Midbrain (tissue), 1 donor: ENCODE data around the gene PPM1L.

Experiments used
- DNase-seq: peaks from one replicate; lab custom pipeline; 2025; lab: John Stamatoyannopoulos, UW

The PPM1L gene

DNA sequence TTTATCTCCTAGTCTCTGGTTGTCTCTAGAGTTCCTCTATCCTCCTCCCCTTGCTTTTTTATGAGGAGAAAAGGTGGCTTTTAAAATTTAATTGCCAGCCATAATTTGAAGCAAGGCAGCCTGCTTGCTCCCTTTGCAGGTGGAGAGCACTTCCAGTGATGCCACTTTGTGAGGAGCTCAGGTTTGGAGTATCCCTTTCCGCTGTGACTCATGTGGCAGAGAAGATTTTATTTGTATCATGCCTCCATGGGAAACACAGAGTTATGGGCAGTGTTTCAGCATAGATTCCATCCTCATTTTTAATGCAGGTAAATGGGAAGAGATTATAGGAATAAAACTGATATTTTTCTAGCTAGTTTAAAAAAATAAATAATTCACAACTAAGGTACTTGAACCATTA is 7.0 kb downstream of the PPM1L start:
- no peak for DNase-seq

DNA sequence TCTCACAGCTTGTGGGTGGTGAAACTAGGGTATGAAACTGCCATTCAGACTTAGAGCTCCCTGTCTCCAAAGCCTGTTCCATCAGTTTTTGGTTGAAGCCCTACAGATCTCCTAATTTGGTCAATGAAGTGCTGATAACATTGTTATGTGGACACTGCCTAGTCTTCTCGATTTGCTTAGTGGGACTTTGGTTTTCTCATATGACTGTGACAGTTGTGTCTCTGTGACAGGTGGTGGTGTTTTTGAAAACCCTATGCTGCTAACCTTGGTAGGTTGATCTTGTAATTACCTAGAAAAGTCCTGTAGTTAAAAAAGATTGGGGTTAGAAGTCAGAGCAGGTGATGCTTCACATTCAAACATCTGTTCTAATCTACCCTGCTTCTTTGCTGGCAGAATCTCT is 9.2 kb downstream of the PPM1L start:
- DNase-seq, result no peak

DNA sequence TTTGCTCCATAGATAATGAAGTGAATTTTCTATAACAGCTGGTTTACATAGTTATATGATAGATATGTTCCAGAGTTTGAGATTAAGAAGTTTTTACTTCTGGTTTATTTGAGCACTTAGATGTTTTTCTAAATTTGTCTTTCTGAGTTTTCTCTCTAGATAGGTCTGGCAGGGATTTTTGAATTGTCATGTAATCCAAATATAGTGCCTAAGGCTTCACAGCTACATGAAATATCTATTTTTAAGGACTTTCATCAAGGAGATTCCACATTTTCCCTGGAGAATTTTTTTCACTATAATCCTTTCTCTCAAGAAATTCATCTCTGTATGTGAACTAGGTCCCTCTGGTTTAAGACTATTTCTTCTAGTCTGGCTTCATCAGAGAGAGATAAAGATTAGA is 12.0 kb downstream of the PPM1L start:
- DNase-seq, result no peak

DNA sequence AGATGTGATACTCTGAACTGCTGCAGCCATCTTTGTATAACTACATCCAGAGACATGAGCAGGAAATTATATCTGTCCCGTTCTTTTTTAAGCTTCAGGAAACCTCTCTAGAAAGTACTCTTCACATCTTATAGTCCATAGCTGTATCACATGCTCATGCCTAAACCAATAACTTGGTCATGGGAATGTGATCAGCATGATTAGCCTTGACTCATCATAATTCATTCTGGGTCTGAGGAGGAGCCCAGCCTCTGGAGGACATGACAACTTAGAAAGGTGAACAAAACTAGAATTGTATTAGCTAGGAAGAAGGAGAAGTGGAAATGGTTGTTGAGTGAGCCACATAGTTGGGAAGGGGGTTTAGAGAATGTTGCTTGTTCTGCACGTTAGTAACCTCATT is 12.9 kb downstream of the PPM1L start:
- no peak for DNase-seq

DNA sequence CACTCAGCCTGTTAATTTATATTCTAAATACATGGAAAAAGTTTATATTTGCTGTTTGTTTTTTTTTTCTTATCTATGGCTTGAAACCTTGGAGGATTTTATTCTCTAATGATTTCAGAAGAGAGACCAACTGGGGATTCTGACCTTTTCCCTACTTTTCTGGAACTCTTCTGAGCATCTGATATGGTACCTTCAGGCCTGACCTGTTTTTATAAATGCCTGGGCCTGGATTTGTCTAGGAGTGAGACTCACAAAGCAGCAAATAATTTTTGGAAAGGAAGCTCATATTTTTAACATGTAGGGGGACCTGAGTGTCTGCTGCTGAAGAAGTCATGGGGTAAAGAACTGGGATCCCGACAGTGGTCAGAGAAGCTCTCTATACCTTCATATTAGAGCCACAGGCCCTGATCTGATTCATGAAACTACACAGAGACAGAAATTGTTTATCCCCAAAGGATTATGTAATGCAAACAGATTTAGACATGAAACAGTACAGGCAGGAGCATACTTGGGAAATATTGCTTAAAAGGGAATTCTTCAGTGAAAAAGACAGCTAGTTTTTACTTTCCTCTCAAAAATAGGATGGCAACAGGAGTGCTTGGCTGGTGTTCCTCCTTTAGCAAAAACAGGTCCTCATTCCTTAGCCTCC is 15.9 kb downstream of the PPM1L start:
- DNase-seq, result no peak

DNA sequence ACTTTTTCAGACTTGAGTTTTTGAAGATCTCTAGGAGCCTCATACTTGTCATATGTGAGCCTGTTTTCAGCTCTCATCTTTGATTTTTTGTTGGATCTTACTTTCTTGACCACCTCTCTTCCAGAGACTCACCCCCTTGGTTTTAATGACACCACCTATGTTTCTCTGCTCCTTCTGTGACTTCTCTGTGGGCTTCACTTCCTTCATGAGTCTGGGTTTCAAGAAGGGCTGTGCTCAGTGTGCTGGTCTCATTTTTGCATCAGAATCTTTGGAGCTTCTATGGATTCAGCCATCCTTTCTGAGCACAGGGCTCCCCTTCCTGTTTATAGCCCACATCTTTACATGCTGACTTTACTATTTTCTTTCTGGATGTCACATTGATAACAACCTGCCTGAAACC is 17.7 kb downstream of the PPM1L start:
- DNase-seq, result no peak

DNA sequence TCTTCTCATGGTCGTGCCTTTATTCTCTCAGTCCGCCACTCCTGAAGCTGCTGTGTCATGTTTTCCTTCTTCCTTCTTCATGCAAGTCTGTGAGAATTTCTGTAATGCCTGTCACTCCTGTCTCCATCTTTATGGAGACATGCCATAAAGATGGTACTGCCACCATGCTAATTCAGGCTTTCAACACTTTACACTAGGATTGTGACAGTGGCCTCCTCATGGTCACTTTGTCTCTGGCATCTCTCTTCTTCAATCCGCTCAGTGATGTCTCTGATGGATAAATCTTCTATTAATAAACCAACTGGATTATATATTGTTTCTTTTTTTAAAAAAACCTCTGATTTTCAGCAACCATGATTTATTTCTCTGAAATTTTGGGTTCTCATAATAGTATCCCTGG is 18.1 kb downstream of the PPM1L start:
- no peak for DNase-seq

DNA sequence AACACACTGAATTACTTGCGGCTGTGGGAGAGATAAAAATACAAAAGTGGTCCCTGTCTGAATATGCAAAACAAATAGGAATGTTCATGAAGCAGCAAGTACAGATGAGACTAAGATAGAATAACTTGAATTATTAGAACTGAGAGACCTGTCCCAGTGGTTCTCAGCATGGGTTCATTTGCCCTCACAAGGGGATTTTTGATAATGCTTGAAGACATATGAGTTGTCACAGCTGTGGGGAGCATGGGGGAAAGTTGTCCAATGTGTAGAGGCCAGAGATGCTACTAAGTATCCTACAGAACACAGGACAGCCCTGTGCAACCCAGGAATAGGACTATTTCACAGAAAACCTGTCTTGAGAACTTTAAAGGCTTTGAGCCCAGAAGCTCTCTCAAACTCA is 22.4 kb downstream of the PPM1L start:
- DNase-seq, result no peak

DNA sequence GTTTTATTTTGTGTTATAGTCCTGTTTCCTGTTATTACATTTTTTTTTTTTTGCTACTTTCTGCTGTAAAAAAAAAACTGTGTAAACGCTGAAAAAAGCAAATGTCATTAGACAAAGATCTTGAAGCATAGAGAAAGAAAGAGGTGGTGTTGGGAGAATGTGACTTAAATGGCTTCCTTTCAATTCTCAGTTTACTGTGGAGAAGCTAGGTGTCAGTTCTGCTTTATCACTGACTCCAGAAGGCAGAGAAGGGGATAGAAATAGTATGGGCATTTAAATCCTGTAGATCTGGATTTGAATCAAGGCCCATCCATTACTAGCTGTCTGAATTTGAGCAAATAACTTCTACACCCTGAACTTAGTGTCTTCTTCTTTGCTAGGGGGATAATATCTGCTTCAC is 23.0 kb downstream of the PPM1L start:
- no peak for DNase-seq

DNA sequence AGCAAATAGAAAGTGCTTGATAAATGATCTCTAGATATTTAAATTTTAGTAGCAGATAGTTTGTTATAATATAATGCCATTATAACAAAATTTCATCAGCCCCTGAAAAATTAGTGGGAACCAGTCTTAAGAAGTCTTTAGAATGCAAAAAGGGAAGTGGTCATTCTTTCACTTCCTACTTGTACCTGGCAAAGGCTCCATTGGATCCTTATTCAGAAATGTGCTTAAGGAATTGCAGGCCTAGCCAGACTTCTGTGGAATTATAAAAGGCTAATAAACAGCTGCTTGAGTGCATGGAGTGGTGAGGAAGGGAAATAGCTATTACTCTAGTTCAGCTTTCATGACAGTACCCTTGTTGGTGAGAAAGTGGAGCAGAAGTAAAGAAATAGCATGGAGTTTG is 24.2 kb downstream of the PPM1L start:
- no peak for DNase-seq

DNA sequence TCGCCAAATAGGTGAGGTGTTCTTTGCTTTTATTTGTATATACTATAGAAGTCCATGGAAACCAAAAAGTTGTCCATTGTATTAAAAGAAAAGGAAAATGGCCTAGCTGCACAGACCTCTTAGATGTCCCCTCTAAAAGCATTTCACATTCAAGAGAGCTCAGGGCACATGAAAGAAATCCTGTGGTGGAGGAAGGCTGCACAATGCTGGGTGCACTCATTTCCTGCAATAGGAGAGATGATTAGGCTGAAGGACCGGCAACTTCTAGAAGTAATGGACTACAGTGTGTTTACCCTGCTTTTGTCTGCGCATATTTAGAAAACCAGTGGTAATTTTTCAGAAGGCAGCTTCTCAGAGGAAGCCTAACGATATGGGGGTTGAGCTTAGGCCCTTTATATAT is 25.4 kb downstream of the PPM1L start:
- DNase-seq, result no peak

DNA sequence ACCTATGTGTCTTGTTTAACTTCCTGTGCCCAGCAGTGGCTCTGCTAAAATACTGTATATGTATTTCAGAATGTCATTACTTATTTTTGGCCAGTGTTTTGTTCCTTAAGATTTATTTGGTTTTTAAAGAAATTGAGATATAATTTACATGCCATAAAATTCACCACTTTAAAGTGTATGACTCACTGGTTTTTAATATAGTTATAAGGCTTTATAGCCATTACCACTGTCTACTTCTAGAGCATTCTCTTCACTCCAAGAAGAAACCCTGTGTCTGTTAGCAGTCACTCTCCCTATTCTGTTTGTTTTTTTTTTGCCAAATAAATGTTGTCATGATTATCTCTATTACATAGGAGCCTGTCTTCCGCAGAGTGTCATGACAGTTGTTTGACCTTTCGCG is 25.8 kb downstream of the PPM1L start:
- no peak for DNase-seq

DNA sequence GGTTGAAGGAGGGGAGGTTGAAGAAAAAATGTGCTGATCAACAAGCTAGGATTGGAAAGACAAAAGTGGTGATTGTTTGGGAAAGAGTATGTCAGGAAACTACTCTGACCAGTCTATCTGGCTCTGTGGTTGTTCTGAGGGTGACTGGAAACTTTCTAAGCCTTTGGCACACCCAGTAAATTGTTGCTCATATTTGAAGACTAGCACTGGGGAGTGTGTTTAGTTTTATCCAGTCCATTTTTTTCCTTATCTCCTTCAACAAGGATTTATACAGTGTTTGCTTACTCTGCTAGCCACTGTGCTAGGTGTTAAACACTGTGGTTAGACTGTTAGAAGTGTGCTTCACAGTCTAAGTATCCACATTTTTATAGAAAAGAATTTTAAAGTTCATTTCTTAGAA is 28.8 kb downstream of the PPM1L start:
- DNase-seq, result no peak

DNA sequence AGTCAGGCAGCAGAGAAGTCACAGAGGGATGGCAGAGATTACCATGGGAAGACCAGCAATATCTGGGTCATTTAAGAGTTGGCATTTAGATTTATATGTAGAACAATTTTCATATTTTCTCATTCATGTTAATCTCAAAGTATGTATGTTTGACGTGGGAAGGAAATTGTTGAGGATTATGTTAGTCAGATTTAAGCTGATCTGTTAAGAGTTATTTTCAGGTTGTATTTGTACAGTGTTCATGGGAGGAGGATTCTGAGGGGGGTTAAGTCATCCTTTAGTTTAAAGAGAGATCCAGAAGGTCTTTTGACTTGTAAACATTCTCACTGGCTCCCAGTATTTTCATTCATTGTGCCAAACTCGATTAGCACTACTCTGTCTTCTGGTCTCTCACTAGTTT is 34.7 kb downstream of the PPM1L start:
- DNase-seq, result no peak

DNA sequence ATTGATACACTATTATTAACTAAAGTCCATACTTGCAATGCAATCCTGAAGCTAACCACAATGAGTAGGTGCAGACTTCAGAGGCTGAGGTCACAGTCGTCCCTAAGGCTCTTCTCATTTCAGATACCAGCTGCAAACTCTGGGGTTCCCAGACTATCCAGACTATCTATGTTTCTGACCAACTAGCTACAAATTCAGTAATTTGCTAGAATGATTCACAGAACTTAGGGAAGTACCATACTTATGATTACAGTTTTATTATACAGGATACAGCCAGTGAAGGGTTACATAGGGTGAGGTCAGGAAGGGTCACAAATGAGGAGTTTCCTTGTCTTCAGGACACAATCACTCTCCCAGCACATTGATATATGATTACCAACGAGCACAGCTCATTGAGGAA is 36.5 kb downstream of the PPM1L start:
- DNase-seq, result no peak

DNA sequence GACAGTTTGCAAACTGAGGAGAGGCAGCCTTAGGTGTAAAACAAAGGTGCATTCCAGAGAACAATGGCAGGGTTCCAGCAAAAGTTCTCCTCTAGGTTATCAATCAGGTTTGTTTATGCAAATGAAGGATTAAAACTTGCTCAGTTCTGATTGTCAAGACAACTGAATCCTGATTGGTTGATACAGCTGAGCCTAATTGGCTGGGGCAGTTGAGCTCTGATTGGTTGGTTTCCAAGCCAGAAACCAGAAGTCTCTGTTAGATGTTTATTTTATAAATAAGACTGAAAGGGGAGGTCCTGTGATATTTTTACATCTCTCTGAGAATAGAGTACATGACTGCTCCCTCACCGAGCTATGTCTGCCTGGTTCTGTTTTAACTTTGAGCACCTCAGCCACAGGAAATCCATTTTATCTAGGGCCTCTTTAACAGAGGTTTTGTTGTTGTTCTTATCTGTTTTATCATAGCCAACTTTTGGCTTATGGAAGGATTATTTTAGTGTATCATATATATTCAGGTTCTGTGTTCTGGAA is 37.8 kb downstream of the PPM1L start:
- DNase-seq, result no peak

DNA sequence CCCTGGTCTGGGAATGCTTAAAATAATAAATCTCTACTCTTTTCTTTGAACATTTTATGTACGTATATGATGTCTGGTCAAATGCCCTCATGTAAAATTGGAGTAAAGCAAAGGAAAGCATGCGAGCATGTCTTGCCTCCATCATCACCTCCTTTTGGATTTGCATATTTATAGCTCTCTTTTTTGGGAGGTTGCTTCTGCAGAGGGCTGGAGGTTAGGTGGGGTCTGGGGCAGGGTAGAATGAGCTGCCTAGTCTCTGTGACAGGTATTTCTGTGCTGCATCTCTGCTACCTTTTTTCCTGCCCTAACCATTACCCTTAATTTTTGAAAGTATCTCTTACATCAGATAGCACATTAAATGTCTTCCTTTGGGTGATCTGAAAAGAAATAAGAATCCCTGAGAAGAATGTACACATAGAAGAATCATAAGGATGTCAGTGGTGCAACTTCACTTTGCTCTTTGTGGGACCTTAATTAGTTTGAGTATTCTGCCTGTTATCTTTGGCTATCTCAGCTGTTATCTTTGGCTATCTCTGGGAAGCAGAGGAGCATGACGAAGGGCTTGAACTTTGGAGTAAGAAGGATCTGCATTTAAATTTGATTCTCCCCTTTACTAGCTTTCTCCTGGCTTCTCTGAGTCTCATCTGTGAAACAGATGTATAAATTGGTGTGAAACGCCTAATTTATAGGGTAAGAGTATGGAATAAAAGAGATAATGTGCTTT is 40.2 kb downstream of the PPM1L start:
- no peak for DNase-seq

DNA sequence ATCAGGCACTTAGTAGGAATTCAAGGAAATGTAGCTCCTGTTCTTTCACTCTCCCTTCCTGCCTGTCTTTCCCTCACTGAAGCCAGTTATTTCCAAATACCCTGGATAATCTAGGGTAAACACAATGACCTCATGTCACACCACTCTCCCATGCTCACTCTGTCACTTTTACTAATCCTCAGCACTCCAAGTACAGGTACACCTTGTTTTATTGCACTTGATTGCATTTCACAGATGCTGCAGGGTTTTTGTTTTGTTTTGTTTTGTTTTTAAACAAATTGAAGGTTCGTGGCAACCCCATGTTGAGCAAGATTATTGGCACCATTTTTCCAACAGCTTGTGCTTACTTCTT is 40.8 kb downstream of the PPM1L start:
- no peak for DNase-seq

DNA sequence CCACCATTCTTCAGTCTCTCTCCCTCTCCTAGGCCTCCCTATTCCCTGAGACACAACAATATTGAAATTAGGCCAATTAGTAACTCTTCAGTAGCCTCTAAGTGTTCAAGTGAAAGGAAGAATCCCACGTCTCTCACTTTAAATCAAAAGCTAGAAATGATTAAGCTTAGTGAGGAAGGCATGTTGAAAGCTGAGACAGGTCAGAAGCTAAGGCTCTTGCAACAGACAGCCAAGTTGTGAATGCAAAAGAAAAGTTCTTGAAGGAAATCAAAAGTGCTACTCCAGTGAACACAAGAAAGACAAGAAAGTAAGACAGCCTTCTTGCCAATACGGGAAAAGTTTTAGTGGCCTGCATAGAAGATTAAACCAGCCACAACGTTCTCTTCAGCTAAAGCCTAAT is 41.3 kb downstream of the PPM1L start:
- no peak for DNase-seq

DNA sequence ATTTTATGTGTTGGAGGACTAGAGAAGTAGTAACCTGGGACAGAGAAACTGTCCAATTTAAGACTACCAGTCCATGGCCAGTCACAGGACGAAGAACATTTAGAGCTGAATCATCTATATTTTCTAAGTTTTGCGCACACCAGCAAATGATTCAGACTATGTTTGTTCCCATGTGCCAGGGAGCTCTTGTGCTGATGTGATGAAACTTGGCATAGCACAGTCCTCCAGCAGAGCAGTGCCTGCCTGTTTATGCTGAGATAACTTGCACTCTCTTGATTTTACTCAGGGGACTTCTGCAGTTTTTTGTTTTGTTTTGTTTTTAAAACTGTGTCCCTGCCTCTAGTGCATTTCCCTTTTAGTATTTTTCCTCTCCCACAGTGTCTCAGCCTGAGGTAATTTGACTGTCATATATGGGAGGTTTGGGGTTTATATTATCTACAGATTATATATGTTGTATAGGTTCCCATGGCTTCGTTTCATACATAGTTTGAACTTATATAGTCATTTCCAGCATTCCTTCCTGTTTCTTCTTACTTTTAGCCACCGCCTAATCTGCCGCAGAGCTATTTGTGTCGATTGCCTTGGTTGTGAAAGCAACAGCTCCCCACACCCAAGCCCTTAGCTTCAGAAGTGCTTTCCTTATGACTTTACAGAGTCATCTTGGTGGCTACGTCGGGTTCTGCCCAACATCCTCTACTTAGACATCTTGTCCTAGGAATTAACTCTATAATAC is 45.5 kb downstream of the PPM1L start:
- no peak for DNase-seq

DNA sequence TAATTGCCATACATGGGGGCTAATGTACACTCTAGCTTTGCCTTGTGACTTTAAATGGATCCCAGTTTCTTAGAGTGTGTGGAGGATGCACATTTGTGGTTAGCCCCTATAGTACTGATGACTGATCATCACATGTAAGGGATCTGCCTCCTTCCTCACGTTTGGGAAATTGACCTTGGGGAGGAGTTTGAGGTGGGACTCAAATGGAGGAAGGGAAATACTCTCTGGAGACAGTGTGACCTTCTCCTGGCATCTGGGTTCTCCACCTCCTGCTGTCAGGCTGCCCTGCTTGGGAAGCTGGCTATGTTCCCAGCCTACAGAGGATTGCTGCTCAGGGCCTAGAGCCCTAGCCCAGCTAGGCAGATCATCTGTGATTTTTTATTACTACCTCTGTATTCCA is 48.7 kb downstream of the PPM1L start:
- DNase-seq, result peak; percentile 29

DNA sequence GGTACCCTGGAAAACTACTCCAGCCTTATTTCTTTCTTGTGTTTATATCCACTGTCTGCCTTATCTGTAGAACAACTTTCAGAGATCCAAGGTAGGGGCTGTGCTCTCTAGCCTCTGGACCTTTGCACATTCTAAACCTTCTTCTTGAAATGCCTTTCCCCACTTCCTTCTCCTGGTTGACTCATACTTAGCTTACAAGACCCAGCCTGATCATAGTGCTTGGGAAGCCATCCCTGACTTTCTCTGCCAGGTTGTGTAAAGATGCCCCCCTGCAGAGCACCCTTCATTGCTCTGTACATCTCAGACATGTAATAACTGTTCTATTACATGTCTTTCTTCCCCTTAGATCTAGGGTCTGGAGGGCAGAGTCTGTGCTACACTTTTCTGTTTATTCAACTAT is 50.1 kb downstream of the PPM1L start:
- no peak for DNase-seq

DNA sequence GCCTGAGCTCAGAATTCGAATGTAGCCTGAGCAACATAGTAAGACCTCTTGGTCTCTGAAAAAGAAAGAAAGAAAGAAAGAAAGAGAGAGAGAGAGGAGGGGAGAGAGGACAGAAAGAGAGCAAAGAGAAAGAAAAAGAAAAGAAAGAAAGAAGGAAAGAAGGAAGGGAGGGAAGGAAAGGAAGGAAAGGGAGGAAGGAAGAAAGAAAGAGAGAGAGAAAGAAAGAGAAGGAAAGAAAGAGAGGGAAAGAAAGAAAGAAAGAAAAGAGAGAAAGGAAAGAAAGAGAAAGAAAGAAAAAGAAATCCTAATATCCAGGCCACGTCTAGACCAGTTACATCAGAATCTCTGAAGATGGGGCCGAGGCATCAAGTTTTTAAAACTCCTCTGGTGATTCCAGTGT is 50.7 kb downstream of the PPM1L start:
- DNase-seq, result no peak
